Naive thymus-derived CD4-positive, alpha-beta T cell (primary cell): ENCODE results near the gene RARRES2. TPM values are rescaled to one million over a fixed set of nuclear protein-coding genes. Genes with fewer than 3 reads are reported as not detected.

ENCODE experiments used
- ATAC-seq: fragments of 150-1000 bp; cut with Tn5 transposase; 2 replicates; pipeline ENCODE4 v1.10.0; 2021; ENCODE audit warnings: mild to moderate bottlenecking, moderate library complexity
- CTCF ChIA-PET: fragments of 350-600 bp; sonication (Branson Sonifier 250); formaldehyde crosslinking; loops from one replicate; lab custom pipeline; 2021; ENCODE audit warnings: antibody characterized with exemption; lab: Charles Lee
- POLR2A ChIA-PET: fragments of 350-600 bp; sonication (Branson Sonifier 250); formaldehyde crosslinking; loops from one replicate; lab custom pipeline; 2021; ENCODE audit warnings: antibody characterized with exemption, inconsistent platforms; lab: Charles Lee
- DNase-seq, 9 donors: peaks; one replicate each; pipeline versions ENCODE4 v3.0.0 to v3.0.0-alpha.2; 2020 to 2022; ENCODE audit warnings: mixed read lengths in 1 of 9
- H3K27ac ChIP-seq: one replicate; pipeline ENCODE4 v1.7.0; 2013; ENCODE audit warnings: mild to moderate bottlenecking, low read depth, low read length, moderate library complexity
- H3K27me3 ChIP-seq, 2 donors: one replicate each; pipeline ENCODE4 v1.7.0; 2013; ENCODE audit warnings: low read length in 2 of 2, mild to moderate bottlenecking in 2 of 2, moderate library complexity in 2 of 2; ENCODE audit not compliant: control insufficient read depth in 2 of 2, insufficient read depth in 2 of 2
- H3K36me3 ChIP-seq, 3 experiments: 1 replicate in 2 of 3; 2 replicates in 1 of 3; pipeline ENCODE4 v1.7.0; 2013; ENCODE audit warnings: low read length in 3 of 3, mild to moderate bottlenecking in 3 of 3, moderate library complexity in 1 of 3; ENCODE audit not compliant: insufficient read depth in 3 of 3, control insufficient read depth in 2 of 3
- H3K4me1 ChIP-seq, 2 donors: one replicate each; pipeline ENCODE4 v1.7.0; 2013; ENCODE audit warnings: low read length in 2 of 2, mild to moderate bottlenecking in 2 of 2, moderate library complexity in 1 of 2; ENCODE audit not compliant: control insufficient read depth in 2 of 2, insufficient read depth in 2 of 2
- H3K4me3 ChIP-seq: 2 replicates; pipeline ENCODE4 v1.7.0; 2013; ENCODE audit warnings: mild to moderate bottlenecking, low read length
- H3K9me3 ChIP-seq, 3 experiments: 1 replicate in 2 of 3; 2 replicates in 1 of 3; pipeline ENCODE4 v1.7.0; 2013; ENCODE audit warnings: low read length in 3 of 3; ENCODE audit not compliant: control insufficient read depth in 2 of 3
- H3K27ac Mint-ChIP-seq, 9 donors: one replicate each; pipeline ENCODE4 v1.8.0; 2020 to 2022; ENCODE audit warnings: mixed read lengths in 9 of 9, mild to moderate bottlenecking in 8 of 9, moderate library complexity in 5 of 9, inconsistent platforms in 2 of 9
- H3K27me3 Mint-ChIP-seq, 5 donors: one replicate each; pipeline ENCODE4 v1.8.0; 2021 to 2022; ENCODE audit warnings: mixed read lengths in 5 of 5, mild to moderate bottlenecking in 1 of 5
- H3K36me3 Mint-ChIP-seq, 5 donors: one replicate each; pipeline ENCODE4 v1.8.0; 2020 to 2022; ENCODE audit warnings: mixed read lengths in 5 of 5, mild to moderate bottlenecking in 3 of 5, inconsistent platforms in 1 of 5
- H3K4me1 Mint-ChIP-seq, 7 donors: one replicate each; pipeline ENCODE4 v1.8.0; 2020 to 2022; ENCODE audit warnings: mixed read lengths in 7 of 7, mild to moderate bottlenecking in 3 of 7, inconsistent platforms in 1 of 7
- H3K4me3 Mint-ChIP-seq, 10 donors: one replicate each; pipeline ENCODE4 v1.8.0; 2020 to 2022; ENCODE audit warnings: mild to moderate bottlenecking in 10 of 10, mixed read lengths in 10 of 10, moderate library complexity in 6 of 10, inconsistent platforms in 2 of 10
- H3K9me3 Mint-ChIP-seq, 11 donors: one replicate each; pipeline ENCODE4 v1.8.0; 2020 to 2022; ENCODE audit warnings: mixed read lengths in 11 of 11, mild to moderate bottlenecking in 4 of 11, inconsistent platforms in 1 of 11, moderate library complexity in 1 of 11
- intact Hi-C, 2 donors: fragments of 100-400 bp; cut with micrococcal nuclease; formaldehyde crosslinking; loops; one replicate each; pipeline ENCODE4 v1.15.1; 2023
- polyA plus RNA-seq, 2 donors: library from polyadenylated mRNA; unstranded; fragments of 300-500 nt; fragmentation: Illumina TruSeq; gene quantifications; one replicate each; pipeline ENCODE4 v1.2.3, GENCODE V29; 2021
- total RNA-seq, 6 experiments: library from RNA in 5 of 6; stranded (reverse) in 5 of 6; gene quantifications; 1 replicate in 5 of 6; 2 replicates in 1 of 6; pipeline ENCODE4 v1.2.3 and lab custom pipeline; 2021 to 2026

The RARRES2 gene
- total and polyA plus RNA-seq, 7 experiments from 2014 or later = 0.38 TPM; not detected in 6

DNA sequence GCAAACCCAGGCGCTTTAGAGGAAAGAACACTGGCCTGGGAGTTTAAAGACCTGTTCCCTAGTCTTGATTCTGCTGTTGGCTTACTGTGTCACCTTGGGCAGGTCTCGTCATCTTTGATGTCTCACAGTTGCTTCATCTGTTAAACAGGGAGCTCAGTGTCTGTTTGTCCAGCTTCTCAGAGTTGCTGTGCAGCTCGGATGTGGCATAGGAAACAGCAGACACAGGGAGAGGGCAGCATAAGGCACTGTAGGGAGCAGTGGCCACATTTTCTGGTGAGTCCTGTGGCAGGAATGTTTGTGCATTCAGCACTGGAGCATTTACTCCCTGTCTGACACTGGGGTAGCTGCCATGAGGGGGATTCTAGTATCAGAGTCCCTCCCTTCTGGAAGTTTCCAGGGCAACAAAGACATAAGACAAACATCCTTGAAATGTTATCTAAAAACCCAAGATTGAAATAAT lies 29.2 kb upstream of the RARRES2 start:
- intact Hi-C loops = no loop called here
- H3K4me3 Mint-ChIP-seq = peak overlapping the region; percentile 91 to 97 (median 95)
- H3K4me1 Mint-ChIP-seq = peaks cover 22 to 71% (median 58%) of the 10 kb centered on the region in 7 donors
- H3K36me3 Mint-ChIP-seq = peaks cover 0 to 26% (median 9%) of the 10 kb centered on the region in 5 donors
- Histone ChIP-seq H3K36me3 (peaks cover 0 to 33% (median 2%) of the 10 kb centered on the region in 3 experiments), H3K27me3 (no peaks in the 10 kb centered on the region), H3K9me3 (no peaks in the 10 kb centered on the region), H3K4me3 (no peak overlapping the region), H3K4me1 (peaks cover 11 to 29% of the 10 kb centered on the region in 2 donors), H3K27ac (peak overlapping the region; percentile 83)
- H3K27me3 Mint-ChIP-seq = no peaks in the 10 kb centered on the region
- ChIA-PET CTCF (interaction anchor here (0.9 to 1.8 kb wide), 2 partner anchors 34 to 36 kb away, joined by 4 to 7 read pairs; no protein-coding TSS in a partner anchor), POLR2A (interaction anchor here (0.6 to 3.5 kb wide), 8 partner anchors 10 to 306 kb away, joined by 3 to 62 read pairs (median 6); partner anchors contain the start of gene GIMAP4)
- peak overlapping the region; percentile 11 to 95 (median 93) for H3K27ac Mint-ChIP-seq
- ATAC-seq (no peak), DNase-seq (no peak)
- no peaks in the 10 kb centered on the region for H3K9me3 Mint-ChIP-seq

DNA sequence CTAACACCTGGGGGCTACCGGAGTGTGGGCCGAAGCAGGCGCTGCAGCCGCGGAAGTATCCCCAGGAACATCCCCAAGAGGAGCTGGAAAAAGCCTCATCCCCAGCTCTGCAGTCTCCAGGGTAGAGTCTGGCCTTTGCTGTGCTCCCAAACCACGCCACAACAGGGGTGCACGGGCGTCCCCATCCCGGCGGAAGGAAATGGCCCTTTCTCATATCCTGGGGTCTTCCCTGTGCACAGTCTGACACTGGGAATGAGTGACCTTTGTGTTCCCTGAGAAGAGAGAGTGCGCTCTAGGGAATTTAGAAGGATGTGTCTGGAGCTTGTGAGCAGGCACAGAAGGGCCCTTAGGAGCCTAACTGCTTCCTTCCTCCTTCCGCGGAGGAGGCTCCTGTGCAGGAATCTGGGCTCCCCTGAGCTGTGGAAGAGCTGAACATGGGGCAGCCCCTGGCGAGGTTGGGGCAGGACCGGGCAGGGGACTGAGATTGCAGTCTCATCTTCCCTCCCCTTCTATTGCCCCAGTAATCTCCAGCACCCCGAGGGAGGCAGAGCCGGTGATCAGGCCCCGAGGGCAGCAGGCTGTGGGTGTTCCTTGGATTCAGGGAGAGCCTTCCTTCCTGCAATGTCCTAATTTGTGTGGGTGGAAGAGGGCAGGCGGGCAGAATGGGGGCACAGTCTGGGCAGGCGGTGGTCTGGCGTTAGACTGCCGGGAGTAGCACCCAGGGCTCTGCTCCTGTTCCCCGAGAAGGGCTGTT lies 28.5 kb upstream of the RARRES2 start:
- Mint-ChIP-seq H3K4me3 (peak overlapping the region; percentile 91 to 97 (median 95)), H3K36me3 (peaks cover 0 to 26% (median 9%) of the 10 kb centered on the region in 5 donors), H3K4me1 (peaks cover 22 to 69% (median 59%) of the 10 kb centered on the region in 7 donors), H3K27me3 (no peaks in the 10 kb centered on the region), H3K27ac (peak overlapping the region; percentile 88 to 95 (median 93)), H3K9me3 (no peaks in the 10 kb centered on the region)
- ATAC-seq (no peak), DNase-seq (no peak)
- Histone ChIP-seq H3K9me3 (no peaks in the 10 kb centered on the region), H3K27me3 (no peaks in the 10 kb centered on the region), H3K4me1 (peaks cover 11 to 29% of the 10 kb centered on the region in 2 donors), H3K4me3 (peak overlapping the region; percentile 99), H3K36me3 (peaks cover 0 to 33% (median 2%) of the 10 kb centered on the region in 3 experiments), H3K27ac (peak overlapping the region; percentile 83)
- ChIA-PET POLR2A (interaction anchor here (0.6 to 3.5 kb wide), 17 partner anchors 8 to 532 kb away, joined by 3 to 62 read pairs (median 5); partner anchors contain the start of genes GIMAP4, GIMAP7, LRRC61 and ZNF862), CTCF (interaction anchor here (0.7 to 1.8 kb wide), 5 partner anchors 14 to 35 kb away, joined by 3 to 7 read pairs (median 3); no protein-coding TSS in a partner anchor)
- intact Hi-C loops = loop anchor here (1.0 to 5.0 kb wide), 5 partner anchors 9 to 689 kb away; partner anchors contain the start of genes ZNF775 (in 2 of the 2), ACTR3C (in 1 of the 2), LRRC61 (in 1 of the 2) and SLC4A2 (in 1 of the 2)

DNA sequence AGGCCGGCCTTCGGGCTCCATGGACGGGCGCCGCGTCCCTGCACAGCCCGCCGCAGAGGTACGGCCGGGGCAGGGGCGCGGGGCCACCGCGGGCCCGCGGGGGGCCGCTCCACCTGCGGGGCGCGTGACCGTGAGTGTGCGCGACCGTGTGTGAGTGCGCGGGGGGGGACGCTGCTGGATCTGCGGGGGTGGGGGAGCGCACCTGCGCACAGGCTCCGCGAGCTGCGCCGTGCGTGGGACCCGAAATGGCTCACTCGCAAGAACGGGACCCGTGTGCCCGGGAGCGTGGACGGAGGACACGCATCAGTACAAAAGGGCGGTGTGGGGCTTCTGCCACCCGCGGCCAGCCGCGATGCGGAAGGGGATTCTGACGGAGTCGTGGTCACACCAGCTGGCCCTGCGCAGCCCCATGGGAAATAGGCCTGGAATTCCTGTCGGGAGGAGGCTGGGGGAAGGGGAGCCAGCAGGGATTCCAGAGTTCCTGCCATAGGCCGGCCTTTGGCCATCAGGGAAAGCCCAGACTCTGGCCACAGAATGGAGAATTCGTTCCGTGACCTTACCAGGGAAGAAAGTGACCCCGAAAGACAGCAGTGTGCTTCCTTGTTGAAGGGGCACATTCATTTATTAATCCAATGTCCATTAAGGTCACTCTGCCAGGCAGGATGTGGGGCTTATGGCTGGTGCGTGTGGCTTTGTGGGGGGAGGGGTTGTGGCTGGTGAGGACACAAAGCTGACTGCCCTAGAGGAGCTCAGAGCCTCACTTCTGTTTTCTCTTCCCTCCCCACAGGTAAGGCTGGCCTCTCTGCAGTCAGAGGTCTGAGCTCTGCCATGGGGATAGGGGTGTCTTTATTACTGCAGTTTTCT lies 27.7 kb upstream of the RARRES2 start:
- peaks cover 0 to 29% (median 2%) of the 10 kb centered on the region in 3 experiments for H3K36me3 ChIP-seq
- peak in 6 of 9 donors; percentile 45 to 76 (median 69) for DNase-seq
- H3K4me3 ChIP-seq = peak overlapping the region; percentile 99
- peaks cover 22 to 70% (median 61%) of the 10 kb centered on the region in 7 donors for H3K4me1 Mint-ChIP-seq
- no peaks in the 10 kb centered on the region for H3K9me3 Mint-ChIP-seq
- no peaks in the 10 kb centered on the region for H3K9me3 ChIP-seq
- H3K4me1 ChIP-seq = peaks cover 11 to 33% of the 10 kb centered on the region in 2 donors
- no peaks in the 10 kb centered on the region for H3K27me3 ChIP-seq
- H3K27ac ChIP-seq = peak overlapping the region; percentile 83
- peak overlapping the region; percentile 91 to 97 (median 95) for H3K4me3 Mint-ChIP-seq
- no peaks in the 10 kb centered on the region for H3K27me3 Mint-ChIP-seq
- ATAC-seq = peak; percentile 76
- intact Hi-C loops = loop anchor here (1.0 to 5.0 kb wide), 6 partner anchors 10 to 690 kb away; partner anchors contain the start of genes ZNF775 (in 2 of the 2), ACTR3C (in 1 of the 2), LRRC61 (in 1 of the 2) and SLC4A2 (in 1 of the 2)
- H3K36me3 Mint-ChIP-seq = peaks cover 0 to 21% (median 5%) of the 10 kb centered on the region in 5 donors
- ChIA-PET POLR2A (interaction anchor here (0.6 to 3.5 kb wide), 21 partner anchors 9 to 645 kb away, joined by 3 to 62 read pairs (median 4); partner anchors contain the start of genes GIMAP4, GIMAP7, LRRC61 and ZNF862), CTCF (interaction anchor here (0.7 to 1.8 kb wide), 9 partner anchors 9 to 635 kb away, joined by 3 to 7 read pairs (median 3); no protein-coding TSS in a partner anchor)
- peak overlapping the region; percentile 88 to 95 (median 93) for H3K27ac Mint-ChIP-seq

DNA sequence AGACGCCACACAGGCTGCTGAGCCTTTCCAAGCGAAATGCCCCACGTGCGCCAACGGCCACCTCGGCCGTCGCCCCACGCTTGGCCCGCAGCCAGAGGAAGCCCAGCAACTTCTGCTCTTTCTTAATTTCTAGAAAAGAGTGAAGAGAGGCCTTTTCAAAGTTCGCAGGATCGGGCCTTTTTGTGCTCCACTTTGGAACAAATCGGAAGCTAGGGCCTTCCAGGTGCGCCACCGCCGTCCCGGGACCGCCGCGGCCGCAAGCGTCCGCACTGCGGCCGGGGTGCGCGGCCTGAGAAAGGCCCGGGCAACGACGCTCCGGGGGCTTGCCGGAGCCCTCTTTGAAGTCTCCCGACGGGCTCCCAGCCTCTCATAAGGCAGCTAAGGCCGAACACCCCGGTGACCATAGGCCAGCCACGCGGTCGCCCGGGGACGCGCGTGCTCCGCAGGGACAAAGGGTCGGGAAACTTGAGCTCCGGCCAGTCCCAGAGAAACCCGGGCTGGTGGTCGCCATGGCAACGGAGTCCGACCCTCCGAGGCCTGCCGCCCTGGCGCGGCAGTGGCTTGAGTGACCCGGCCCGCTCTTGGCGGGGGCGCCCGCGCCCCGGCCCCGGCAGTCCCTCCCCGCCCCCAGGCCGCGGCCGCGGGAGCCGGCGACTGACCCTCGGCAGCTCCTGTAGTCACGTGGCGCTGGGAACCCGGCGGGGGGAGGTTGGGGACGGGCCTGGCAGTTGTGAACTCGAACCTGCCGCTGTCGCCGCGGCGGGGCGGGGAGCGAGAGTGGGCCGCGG lies 26.9 kb upstream of the RARRES2 start, which contains the start of gene REPIN1:
REPIN1 (plus strand) TSS at position 727 of the 788 bp plus-strand sequence. CDS start 890 bp downstream, outside the sequence.
- intact Hi-C loops = loop anchor here (1.0 to 5.0 kb wide), 5 partner anchors 11 to 691 kb away; partner anchors contain the start of genes ACTR3C (in 1 of the 2), LRRC61 (in 1 of the 2) and SLC4A2 (in 1 of the 2)

DNA sequence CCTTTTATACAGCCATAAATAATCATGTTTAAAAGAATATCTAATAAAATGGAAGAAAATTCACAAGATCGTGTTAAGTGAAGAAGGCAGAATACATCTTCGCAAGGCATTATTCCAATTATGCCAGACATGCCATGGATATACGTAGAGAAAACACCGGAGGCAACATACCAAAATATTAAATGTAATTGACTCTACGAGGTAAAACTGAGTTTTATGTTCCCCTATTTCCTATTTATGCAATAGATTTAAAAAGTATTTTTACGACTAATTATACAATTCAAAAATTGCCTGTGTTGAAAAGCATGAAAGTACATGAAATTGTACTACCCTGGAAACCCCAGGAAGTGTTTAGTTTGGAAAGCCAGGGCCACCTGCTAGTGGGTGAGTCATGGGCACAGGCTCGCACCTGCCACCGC lies 26.3 kb upstream of the RARRES2 start:
- peak overlapping the region; percentile 85 to 97 (median 93) for H3K27ac Mint-ChIP-seq
- Histone ChIP-seq H3K4me3 (peak overlapping the region; percentile 99), H3K27me3 (no peaks in the 10 kb centered on the region), H3K4me1 (peaks cover 11 to 39% of the 10 kb centered on the region in 2 donors), H3K36me3 (peaks cover 0 to 18% (median under 1%) of the 10 kb centered on the region in 3 experiments), H3K27ac (peak overlapping the region; percentile 83), H3K9me3 (no peaks in the 10 kb centered on the region)
- ATAC-seq = peak; percentile 39
- no peaks in the 10 kb centered on the region for H3K9me3 Mint-ChIP-seq
- H3K4me3 Mint-ChIP-seq = peak overlapping the region; percentile 71 to 97 (median 92)
- ChIA-PET POLR2A (interaction anchor here (0.7 to 3.5 kb wide), 18 partner anchors 7 to 646 kb away, joined by 3 to 62 read pairs (median 4); partner anchors contain the start of genes ACTR3C, GIMAP7, LRRC61 and ZNF862), CTCF (interaction anchor here (1.0 to 1.6 kb wide), 4 partner anchors 10 to 39 kb away, joined by 3 to 5 read pairs (median 4); a partner anchor contains a TSS)
- peaks cover 26 to 63% (median 53%) of the 10 kb centered on the region in 7 donors for H3K4me1 Mint-ChIP-seq
- no peak for DNase-seq
- H3K36me3 Mint-ChIP-seq = peaks cover 0 to 9% (median 5%) of the 10 kb centered on the region in 5 donors
- no peaks in the 10 kb centered on the region for H3K27me3 Mint-ChIP-seq
- intact Hi-C loops = loop anchor here (1.0 to 5.0 kb wide), 5 partner anchors 10 to 691 kb away; partner anchors contain the start of genes ACTR3C (in 1 of the 2), LRRC61 (in 1 of the 2) and SLC4A2 (in 1 of the 2)

More for the DNA sequence above, 26.9 kb upstream of the RARRES2 start, which contains the start of gene REPIN1:
- ChIA-PET CTCF (interaction anchor here (0.7 to 1.6 kb wide), 6 partner anchors 9 to 636 kb away, joined by 3 to 5 read pairs (median 4); a partner anchor contains a TSS), POLR2A (interaction anchor here (0.8 to 3.5 kb wide), 16 partner anchors 10 to 645 kb away, joined by 3 to 62 read pairs (median 5); partner anchors contain the start of genes ACTR3C, GIMAP4, GIMAP7 and LRRC61)
- H3K27me3 Mint-ChIP-seq = no peaks in the 10 kb centered on the region
- peak within 1 kb of the TSS; percentile 83 for H3K27ac ChIP-seq
- peak; percentile 65 to 88 (median 80) for DNase-seq
- no peaks in the 10 kb centered on the region for H3K9me3 Mint-ChIP-seq
- no peaks in the 10 kb centered on the region for H3K9me3 ChIP-seq
- peaks cover 0 to 13% (median 5%) of the 10 kb centered on the region in 5 donors for H3K36me3 Mint-ChIP-seq
- no peaks in the 10 kb centered on the region for H3K27me3 ChIP-seq
- H3K4me1 Mint-ChIP-seq = peaks cover 24 to 67% (median 58%) of the 10 kb centered on the region in 7 donors
- H3K36me3 ChIP-seq = peaks cover 0 to 24% (median 2%) of the 10 kb centered on the region in 3 experiments
- H3K4me3 Mint-ChIP-seq = peak within 1 kb of the TSS; percentile 91 to 97 (median 95)
- H3K4me3 ChIP-seq = peak within 1 kb of the TSS; percentile 99
- peak; percentile 74 for ATAC-seq
- H3K27ac Mint-ChIP-seq = peak within 1 kb of the TSS; percentile 88 to 97 (median 95)
- H3K4me1 ChIP-seq = peaks cover 11 to 39% of the 10 kb centered on the region in 2 donors
